NCI-H1417 (cell line): ENCODE results near the gene RUBCN.
"Not testable (repeated sequence)": the region's sequence is repeated elsewhere in the genome, so short reads cannot be mapped to it uniquely, and the experiment has no call there.

Experiments used
- DNase-seq, 3 experiments: peaks; one replicate each; lab custom pipeline; 2025; lab: John Stamatoyannopoulos, UW

The RUBCN gene

DNA sequence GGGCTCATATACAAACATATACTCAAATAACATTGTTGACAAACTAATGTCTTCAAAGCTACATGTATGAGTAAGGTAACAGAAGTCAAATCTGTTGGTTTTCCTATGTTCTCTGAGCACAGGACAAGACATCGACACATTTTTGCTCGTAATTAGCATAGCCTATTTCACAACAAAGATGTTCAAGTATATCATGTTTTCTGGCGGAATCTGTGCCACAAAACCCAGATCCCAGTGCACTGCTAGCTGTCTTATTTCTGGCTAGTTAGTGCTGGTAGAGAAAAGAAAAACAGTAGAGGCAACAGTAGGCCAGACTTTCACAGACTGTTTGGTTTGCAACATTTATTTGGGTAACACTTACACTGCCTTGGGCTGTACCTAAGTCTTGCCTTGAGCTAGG is 51.2 kb downstream of the RUBCN start:
- DNase-seq: no peak

DNA sequence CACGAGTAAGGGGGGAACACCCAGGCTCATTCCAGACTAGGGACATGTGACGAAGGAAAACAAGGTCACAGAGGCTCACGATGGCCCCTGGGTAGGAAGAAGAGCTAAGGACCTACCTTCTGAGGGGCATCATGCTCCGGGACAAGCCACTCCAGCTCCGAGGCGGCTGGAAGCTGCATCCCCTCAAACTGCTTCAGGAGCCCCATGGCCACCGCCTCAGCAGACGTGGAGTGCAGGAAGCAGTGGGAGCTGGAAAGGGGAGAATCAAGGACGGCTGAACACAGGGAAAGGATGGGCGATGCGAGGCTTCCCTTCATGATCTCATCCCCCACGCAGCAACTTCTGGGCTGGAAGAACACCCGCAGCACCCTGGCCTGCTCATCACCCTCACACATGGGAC is 53.5 kb downstream of the RUBCN start:
- no peak for DNase-seq

DNA sequence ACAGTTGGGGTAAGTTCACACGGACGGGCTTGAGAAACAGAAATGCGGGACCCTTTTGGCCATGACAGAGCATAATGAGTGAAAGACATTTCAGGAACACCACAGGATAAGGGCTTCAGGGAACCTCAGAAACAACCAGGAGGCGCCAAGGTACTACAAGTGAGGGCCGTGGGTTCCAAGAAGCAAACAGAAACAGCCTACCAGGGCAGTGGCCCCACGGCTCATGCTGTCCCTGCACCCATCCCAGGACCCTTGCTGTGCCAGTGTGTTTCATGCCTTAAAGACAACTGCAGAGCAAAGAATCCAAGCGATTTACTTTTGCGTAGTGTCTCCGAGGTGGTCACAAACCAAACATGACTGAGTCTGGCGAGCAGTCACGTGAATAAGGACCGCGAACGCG is 54.0 kb downstream of the RUBCN start:
- no peak for DNase-seq

DNA sequence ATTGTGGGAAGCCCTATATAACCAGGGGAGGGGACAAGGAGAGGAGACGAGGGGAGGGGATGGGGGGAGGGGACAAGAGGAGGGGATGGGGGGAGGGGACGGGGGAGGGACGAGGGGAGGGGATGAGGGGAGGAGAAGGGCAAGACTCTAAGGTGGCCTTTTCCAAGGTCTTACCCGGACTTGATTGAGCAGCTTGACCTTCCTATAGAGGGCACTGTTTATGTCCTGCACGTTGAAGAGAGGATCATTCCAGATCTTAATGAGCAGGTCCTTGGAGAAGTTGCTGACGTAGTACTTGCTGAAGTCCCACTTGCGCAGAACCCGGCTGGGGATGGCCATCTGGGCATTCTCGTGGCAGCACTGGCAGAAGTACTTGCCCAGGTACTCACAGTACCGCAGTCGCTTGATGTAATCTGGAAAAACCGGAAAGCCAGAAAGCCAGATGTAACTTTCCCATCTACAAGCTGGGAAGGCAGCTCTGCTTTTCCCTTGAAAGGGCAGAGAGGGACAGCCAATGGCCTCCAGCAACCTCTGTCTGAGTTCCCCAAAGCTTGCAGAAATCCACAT is 55.7 kb downstream of the RUBCN start:
- no peak for DNase-seq

DNA sequence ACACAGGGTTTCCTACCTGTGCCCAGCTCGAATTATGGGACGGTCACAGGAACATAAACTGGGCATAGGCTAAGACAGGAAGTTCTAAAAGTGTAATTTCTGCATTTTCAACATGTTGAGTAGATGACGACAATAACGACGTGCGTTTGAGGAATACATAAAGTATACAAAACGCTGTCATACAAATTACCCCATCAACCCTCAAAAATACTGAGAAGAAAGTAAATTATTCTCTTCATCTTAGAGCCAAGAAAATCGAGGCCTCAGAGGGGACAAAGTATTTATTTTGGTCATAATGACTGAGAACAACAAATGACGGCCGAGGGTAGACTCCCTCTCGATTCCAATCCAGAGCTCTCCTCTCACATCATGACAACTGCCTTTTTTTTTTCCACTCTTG is 60.8 kb downstream of the RUBCN start:
- DNase-seq: no peak

DNA sequence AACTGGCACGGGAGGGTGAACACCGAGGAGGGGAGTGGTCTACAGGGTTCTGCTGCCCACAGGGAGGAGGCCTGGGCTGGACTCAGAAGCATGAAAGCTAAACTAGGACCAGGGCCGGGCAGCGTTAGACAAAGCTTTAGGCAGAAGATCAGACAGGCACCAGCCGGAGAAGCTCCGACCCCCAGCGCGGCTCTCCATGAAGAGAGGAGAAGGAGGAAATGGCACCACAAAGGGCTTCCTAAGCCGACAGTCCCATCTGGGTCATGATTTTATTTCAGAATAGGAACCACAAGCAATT is 61.2 kb downstream of the RUBCN start:
- no peak for DNase-seq

DNA sequence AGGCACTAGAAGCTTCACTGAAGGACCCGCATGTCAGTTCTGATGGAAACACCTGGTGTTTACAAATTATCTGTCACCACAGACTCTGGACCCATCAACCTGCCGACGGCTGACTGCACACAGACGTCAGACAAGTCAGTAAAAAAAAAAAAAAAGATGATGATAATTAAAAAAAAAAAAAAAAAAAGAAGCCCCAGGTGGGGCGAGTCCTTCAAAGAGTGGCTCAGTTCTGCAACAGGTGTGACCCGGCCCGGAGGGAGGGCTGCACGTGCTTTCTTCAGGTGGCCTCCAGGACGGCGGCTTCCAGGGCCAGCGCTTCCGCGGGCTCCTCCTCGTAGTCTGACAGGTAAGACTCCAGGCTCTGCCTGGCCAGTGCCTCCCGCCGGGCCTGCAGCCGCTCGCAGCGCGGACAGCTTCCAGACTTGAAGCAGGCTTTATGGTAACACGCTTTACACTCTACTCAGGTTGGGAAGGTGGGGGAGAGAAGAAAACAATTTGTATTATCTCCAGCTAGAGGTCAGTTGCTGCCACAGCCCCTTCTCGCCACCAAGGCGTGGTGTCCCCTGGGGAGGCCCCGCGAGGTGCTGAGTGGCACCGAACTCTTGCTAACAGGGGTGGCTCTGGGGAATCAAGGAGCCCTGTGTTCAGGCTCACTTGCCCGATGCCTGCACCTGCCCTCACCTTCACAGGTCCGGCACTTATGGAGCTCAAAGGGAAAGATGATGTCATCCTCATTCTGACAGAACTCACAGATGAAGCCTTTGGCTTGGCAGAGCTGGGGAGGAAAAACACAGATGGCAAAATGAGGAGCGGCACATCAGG is 61.8 kb downstream of the RUBCN start:
- no peak for DNase-seq

DNA sequence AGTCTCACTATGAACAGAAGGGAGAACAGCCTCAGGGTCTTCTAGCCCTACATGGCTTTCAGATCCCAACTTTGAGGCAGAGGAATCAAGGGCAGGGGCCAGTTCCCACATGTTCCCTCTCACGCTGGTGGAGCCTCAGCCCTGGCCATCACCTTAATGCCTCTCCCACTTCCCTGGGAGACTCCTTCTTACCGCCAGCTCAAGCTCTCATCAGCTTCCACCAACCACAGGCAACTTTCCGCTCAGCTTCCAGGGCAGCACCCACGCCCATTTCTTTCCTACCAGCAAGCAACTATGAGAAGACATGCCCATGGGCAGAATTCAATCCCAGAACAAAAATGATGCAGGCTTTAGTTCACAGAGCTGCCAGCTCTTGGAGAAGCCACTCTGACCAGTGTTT is 63.5 kb downstream of the RUBCN start:
- no peak for DNase-seq

DNA sequence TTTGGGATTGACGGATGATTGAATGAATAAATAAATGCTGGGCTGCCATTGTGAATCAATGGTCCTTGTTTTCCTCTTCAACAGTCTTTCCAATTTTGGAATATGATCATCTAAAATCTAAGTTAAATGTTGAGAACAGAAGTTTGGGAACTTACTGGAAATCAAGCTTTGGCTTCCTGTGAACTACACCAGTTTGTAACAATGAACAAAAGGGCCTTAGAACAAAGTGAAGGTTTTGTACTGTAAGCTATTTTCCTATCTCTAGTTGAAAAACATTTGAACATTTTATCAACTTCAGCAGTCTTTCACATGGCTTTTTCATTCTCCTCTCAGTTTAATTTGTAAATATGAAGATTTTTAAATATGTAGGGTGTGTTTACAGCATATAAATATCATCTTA is 66.3 kb downstream of the RUBCN start:
- no peak for DNase-seq

DNA sequence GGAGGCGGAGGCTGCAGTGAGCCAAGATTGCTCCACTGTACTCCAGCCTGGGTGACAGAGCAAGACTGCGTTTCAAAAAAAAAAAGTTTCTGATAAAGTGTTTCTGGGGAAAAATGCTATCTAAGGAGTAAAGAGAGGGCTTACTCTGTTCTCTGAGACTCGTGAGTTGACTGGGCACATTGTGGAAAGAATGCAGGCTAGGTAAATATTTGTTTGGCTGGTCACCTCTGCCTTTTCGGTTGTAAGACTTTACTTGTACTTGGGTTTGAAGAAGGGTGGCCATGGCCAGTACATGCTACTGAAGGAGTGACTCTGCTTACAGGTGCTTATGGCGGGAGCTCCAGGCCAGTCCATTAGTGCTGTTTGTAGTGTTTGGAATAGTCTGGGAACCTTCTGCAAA is 68.7 kb downstream of the RUBCN start:
- DNase-seq: no peak

DNA sequence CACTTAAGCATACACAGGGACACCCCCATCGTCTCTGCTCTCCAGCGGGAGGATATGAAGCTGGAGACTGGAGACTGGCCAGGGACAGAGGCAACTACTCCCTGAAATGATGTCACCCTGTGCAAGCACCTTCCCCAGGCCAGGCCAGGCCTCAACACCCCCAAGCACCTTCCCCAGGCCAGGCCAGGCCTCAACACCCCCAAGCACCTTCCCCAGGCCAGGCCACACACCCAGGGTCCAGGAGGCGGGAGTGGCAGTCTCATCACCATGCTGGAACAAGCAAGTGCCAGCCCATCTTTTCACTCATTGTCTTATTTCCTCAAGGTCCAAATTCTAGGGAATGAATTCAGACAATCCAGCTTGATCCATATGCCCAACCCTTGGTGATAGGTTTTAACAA is 69.4 kb downstream of the RUBCN start:
- DNase-seq: not testable (repeated sequence)

DNA sequence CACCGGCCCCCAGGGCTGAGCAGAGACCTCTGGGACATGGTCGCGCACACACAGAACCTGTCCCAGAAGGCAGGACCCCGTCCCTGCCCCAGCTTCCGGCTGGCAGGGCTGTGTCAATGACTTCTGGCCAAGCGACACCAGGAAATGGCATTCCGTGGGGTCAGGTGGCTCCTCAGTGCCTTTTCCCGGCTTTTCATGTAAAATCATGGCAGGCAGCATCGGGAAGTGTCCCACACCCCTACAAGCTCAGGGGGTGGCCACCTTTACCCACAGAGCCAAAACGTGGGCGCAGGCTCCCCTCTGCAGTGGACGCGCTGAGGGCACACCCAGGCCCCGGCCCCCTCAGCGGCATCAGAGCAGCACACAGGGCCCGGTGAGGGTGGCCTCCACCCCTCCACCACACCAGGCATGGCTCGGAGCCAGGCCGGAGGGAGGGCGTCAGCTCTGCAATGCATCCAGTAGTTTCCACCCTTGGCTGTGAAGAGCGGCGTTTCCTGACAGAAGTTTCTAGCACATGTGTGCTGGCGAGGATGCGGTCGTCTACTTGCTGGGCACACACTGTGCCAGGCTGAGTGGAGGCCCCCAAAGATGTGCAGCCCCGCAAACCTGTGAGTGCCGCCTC is 70.4 kb downstream of the RUBCN start:
- not testable (repeated sequence) for DNase-seq

DNA sequence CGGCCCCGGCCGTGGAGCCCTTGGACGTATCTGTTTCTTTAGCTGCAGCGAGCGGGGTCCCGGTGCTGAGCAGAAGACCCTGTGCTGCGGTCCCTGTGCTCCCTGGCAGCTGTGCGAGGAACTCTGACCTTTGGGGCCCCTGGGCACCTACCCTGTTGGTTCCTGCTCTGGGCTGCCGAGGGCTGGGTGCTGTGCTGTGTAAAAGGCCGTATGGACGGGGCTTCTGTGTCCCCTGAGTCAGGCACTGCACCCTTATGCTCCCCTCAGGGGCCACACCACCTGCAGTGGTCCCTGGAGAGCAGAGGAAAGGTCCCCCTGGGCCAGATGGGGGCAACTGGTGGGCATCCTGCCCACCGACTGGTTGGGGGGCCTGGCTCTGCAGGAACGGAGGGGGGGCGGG is 71.2 kb downstream of the RUBCN start:
- DNase-seq: not testable (repeated sequence)

DNA sequence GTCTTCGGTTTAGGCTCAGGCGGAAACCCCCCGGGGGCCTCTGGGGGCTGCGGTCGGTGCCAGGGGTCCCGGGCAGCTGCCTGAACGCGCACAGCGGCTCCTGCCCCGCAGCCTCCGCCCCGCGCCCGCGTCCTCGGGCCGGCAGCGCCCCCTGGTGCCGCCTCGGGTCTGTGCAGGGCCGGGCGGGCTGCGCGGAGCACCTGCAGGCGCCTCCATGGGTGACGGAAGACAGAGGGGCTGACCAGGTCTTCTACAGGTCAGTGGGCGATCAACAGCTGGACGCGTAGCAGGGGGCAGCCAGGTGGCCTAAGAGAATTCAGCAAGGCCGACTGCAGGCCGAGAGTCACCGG is 71.6 kb downstream of the RUBCN start:
- DNase-seq: not testable (repeated sequence)

DNA sequence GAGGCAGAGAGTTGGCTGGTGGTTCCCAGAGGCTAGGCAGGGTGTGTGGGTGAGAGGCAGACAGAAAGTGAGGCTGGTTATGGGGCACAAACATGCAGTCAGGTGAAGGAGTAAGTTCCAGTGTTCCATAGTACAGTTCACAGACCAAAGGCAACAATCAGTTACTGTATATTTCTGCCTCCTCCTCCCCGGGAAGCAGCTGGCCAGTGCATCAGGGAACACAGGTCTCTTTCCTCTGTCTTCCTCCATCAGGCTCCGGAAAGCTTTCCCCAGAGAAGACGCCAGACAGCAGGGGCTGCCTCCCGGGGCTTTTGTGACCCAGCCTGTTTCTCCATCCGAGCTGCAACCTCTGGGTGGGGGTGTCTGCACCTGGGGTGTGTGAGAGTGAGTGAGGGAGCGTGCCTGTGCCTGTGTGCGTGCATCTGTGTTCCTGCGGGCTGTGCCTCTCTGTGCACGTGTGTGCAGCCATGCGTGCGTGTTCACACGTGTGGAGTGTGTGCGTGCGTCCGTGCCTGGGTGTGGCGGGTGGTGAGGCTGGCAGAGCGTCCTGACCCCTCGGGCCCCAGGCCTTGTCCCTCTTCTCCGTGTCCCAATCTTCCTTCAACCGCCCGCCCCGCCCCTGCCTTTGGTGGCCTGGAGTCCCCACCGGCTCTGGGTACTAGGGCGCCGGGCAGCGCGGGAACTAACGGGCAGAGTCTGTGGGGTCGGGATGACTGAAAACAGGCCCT is 72.1 kb downstream of the RUBCN start:
- DNase-seq: not testable (repeated sequence)

DNA sequence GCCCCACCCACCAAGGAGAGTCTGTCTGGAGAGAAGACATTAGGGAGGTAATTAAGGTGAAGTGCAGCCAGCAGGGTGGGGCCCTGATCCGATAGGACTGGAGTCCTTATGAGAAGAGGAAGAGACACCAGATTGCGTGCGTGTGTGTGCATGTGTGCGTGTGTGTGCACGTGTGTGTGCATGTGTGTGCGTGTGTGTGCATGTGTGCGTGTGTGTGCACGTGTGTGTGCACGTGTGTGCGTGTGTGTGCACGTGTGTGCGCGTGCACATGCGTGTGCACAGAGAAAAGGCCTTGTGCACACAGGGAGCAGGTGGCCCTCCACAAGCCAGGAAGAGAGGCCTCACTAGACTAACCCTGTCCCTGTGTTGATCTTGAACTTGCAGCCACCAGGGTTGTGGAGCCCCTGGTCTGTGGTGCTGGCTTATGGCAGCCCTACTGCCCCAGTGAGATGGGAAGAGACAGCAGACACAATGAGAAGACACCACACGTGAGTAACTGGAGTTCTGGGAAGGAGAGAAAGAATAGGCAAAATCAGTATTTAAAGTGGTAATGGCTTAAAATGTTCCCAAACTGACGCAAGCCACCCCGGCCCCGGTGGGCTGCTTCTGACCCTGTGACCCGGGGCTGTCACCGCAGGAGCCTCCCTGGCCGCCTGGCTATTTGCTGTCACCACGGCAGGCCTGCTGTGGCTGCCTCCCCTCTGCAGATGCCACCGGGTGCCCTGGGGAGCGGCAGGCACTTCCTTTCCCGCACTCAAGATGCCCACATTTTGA is 73.2 kb downstream of the RUBCN start:
- DNase-seq: not testable (repeated sequence)

DNA sequence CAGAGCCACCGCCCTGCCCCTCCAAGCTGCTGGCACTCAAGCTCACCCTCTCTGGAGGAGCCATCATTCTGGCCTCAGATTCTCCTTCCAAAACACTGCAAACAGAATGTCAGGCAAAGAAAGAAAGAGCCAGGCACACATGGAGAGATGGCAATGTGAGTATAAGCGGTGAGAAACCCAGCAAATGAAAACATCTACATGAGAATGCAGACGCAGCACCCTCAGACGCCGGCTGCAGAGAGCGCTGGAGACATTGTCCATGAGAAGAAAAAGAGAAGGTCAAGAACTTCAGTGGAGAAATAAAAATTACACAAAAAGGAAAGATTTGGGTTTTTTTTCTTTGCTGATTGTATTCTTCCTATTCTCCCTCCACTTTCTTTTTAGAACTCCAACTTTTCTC is 74.4 kb downstream of the RUBCN start:
- not testable (repeated sequence) for DNase-seq

DNA sequence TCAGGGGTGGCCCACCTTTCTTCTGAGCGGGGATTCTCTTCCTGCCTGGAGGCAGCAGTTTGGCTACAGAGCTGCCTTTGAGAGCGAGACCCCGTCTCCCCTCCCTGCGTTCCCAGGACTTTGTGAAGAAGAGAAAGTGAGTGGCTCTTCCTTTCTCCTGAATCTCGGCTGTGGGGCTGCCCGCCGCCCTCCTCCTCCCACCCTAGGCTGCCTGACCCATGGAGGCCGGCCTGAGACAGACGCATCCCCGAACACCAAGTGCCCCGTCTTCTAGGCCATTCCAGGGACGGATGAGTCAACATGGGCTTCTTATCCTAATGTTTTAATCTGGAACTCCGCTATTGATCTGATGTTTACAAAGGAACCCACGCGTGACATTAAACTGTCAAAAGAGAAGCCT is 74.8 kb downstream of the RUBCN start:
- DNase-seq: not testable (repeated sequence)

DNA sequence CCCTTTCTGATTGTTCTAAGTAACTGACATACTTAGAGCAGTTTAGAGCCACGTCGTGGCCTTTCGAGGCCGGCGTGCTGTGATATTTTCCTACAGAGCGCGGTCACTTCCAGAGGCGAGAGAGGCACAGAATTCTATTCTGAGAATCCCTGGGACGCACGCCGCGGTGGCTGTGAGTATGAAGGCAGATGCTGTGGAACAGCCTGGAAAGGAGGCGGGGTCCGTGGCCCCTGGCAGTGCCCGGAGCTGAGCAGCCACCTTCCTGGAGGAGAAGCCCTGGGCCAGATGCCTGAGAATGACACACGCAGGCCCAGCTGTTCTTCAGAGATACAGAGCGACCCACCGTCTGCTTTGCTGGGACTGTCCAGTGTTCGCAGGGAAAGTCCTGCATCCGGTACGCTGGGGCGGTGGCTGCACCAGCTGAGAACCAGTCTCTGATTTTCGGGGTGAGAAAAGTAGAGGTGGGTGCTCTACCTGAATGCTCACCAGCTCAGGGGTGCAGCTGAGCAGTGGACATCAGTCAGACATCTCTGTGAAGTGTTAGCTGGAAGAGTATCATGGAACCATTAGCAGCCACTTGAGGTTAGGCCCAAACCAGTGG is 75.4 kb downstream of the RUBCN start:
- DNase-seq: not testable (repeated sequence)

DNA sequence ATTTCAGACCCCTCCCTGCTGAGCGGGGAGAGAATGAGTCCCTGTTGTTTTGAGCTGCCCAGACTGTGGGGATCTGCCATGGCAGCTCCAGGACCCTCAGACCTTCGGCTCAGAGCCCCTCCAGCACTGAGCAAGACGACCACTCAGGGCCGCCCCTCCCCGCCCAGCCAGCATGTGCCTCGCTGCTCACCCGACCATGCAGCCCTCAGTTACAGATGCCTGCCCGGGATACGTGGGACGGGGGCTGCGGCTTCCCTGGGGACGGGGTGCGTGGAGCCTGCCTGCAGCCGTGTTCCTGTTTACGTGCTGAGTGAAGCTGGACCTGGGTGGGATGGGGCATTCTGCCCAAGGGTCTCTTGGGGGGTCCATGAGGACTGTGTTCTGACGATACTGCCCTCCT is 77.0 kb downstream of the RUBCN start:
- not testable (repeated sequence) for DNase-seq

DNA sequence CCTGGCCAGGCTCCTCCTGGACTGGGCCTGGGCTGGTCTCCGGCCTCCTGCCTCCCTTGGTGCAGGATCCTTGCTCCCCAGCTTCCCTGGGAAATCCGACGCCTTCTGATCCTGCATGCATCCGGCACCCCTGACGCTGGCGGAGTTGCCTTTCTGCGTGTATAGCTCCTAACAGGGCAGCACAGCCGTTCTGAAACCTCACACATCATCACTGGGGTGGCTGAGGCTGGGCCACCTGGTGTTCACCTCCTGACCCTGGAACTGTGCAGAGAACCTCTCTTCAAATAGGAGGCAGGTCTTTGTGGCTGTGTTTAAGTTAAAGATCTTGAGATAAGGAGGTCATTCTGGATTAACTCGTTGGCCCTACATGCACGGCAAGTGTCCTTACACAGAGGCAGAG is 77.6 kb downstream of the RUBCN start:
- not testable (repeated sequence) for DNase-seq

DNA sequence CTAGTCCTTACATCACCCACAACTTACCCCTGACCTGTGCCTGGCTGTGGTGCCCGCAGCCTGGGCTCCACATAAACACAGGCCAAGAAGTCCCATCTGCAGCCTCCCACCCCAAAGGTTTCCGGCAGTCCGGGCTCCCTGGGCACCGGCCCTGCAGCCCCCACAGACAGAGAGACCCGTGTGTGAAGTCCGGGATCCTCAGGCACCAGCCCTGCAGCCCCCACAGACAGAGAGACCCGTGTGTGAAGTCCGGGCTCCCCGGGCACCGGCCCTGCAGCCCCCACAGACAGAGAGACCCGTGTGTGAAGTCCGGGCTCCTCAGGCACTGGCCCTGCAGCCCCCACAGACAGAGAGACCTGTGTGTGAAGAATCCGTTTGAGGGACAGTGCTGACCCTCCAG is 78.0 kb downstream of the RUBCN start:
- not testable (repeated sequence) for DNase-seq
